Sigmoid colon (tissue), 7 donors: ENCODE results near the gene DNAH10. TPM values are rescaled to one million over a fixed set of nuclear protein-coding genes. Genes with fewer than 3 reads are reported as not detected.

ENCODE experiments used
- DNase-seq: peaks from one replicate; pipeline ENCODE4 v3.0.0-alpha.2; 2019
- H3K27ac ChIP-seq, 4 donors: fragments of 200-600 bp; sonication (generic); one replicate each; pipeline ENCODE4 v1.5.1; 2016 to 2019; ENCODE audit warnings: mild to moderate bottlenecking in 1 of 4
- H3K27me3 ChIP-seq, 3 donors: fragments of 200-600 bp; sonication (generic); one replicate each; pipeline ENCODE4 v1.5.1; 2019; ENCODE audit warnings: mild to moderate bottlenecking in 1 of 3
- H3K36me3 ChIP-seq, 4 donors: fragments of 200-600 bp; sonication (generic); one replicate each; pipeline ENCODE4 v1.5.1; 2016 to 2019
- H3K4me1 ChIP-seq, 4 donors: fragments of 200-600 bp; sonication (generic); one replicate each; pipeline ENCODE4 v1.5.1; 2017 to 2019
- H3K4me3 ChIP-seq, 4 donors: fragments of 200-600 bp; sonication (generic); one replicate each; pipeline ENCODE4 v1.5.1; 2017 to 2019; ENCODE audit warnings: mild to moderate bottlenecking in 2 of 4, moderate library complexity in 1 of 4
- H3K9me3 ChIP-seq, 4 donors: fragments of 200-600 bp in 3 of 4; sonication (generic) in 3 of 4; one replicate each; pipeline versions ENCODE4 v1.5.1 to v1.6.1; 2013 to 2019
- CTCF ChIP-seq, 4 experiments: fragments of 450-650 bp in 3 of 4; fragments of 200-600 bp in 1 of 4; IDR thresholded peaks; one replicate each; pipeline ENCODE4 v1.5.1; 2016 to 2019; ENCODE audit warnings: antibody characterized with exemption in 4 of 4, mild to moderate bottlenecking in 3 of 4, moderate library complexity in 2 of 4
- EP300 ChIP-seq, 4 donors: sonication (generic); formaldehyde crosslinking; IDR thresholded peaks; one replicate each; pipeline ENCODE4 v1.6.1; 2017; ENCODE audit warnings: antibody characterized with exemption in 4 of 4
- POLR2A ChIP-seq, 2 donors: fragments of 450-650 bp; IDR thresholded peaks; one replicate each; pipeline ENCODE4 v1.6.1; 2016; ENCODE audit warnings: antibody characterized with exemption in 2 of 2, mild to moderate bottlenecking in 2 of 2, moderate library complexity in 2 of 2
- POLR2AphosphoS5 ChIP-seq, 4 donors: sonication (generic); formaldehyde crosslinking; IDR thresholded peaks; one replicate each; pipeline ENCODE4 v1.6.1; 2017; ENCODE audit warnings: antibody characterized with exemption in 4 of 4
- WGBS, 2 donors: extraction: QIAGEN DNeasy Blood & Tissue Kit; methylation state at CpG; one replicate each; pipeline ENCODE4 v1.1.7; 2013; 5-methylcytosine and 5-hydroxymethylcytosine counted together
- intact Hi-C: fragments of 100-400 bp; cut with DNase I; formaldehyde crosslinking; loops from one replicate; pipeline ENCODE4 v1.15.1; 2023
- polyA plus RNA-seq, 3 donors: library from polyadenylated mRNA; stranded (reverse); fragments of 200-250 nt; gene quantifications; one replicate each; pipeline ENCODE4 v1.2.3, GENCODE V29; 2013
- total RNA-seq, 4 donors: library from RNA; depleted of rRNA; stranded (reverse); fragments of >200 nt; gene quantifications; one replicate each; pipeline ENCODE4 v1.1.0, GENCODE V29; 2016
- donor health status: healthy with polysubstance abuse.
- donor health status: Bipolar disorder and iron deficiency.
- donor health status: healthy.

The DNAH10 gene
- total and polyA plus RNA-seq, 7 donors = under 0.01 to 0.29 (median 0.16) TPM; not detected in 4

- DNase-seq = no peak
- 79 to 85% methylated on average over 15 of the region's 15 CpGs for WGBS, 2 donors
- Histone ChIP-seq H3K27ac (no peak overlapping the region), H3K4me3 (no peak overlapping the region), H3K9me3 (no peaks in the 10 kb centered on the region), H3K27me3 (no peaks in the 10 kb centered on the region), H3K36me3 (no peaks in the 10 kb centered on the region), H3K4me1 (no peaks in the 10 kb centered on the region)
- TF ChIP-seq POLR2A (IDR thresholded peaks at IDR 0.05) (no peak), EP300 (IDR thresholded peaks at IDR 0.05) (no peak), POLR2AphosphoS5 (IDR thresholded peaks at IDR 0.05) (no peak), CTCF (IDR thresholded peaks at IDR 0.05) (no peak)
- intact Hi-C loops = no loop called here
These were observed 166.3 kb downstream of the DNAH10 start for GRCh38 chr12:123928274-123928865.

- Histone ChIP-seq H3K36me3 (no peaks in the 10 kb centered on the region), H3K4me1 (no peaks in the 10 kb centered on the region), H3K4me3 (no peak overlapping the region), H3K27me3 (no peaks in the 10 kb centered on the region), H3K27ac (no peak overlapping the region), H3K9me3 (no peaks in the 10 kb centered on the region)
- DNase-seq = no peak
- TF ChIP-seq POLR2A (IDR thresholded peaks at IDR 0.05) (no peak), POLR2AphosphoS5 (IDR thresholded peaks at IDR 0.05) (no peak), CTCF (IDR thresholded peaks at IDR 0.05) (no peak), EP300 (IDR thresholded peaks at IDR 0.05) (no peak)
- intact Hi-C loops = no loop called here
- WGBS, 2 donors = 84 to 85% methylated on average over 7 of the region's 7 CpGs
These were observed 166.8 kb downstream of the DNAH10 start for GRCh38 chr12:123928897-123929296.

- 84 to 93% methylated on average over 9 of the region's 9 CpGs for WGBS, 2 donors
- Histone ChIP-seq H3K9me3 (no peaks in the 10 kb centered on the region), H3K36me3 (no peaks in the 10 kb centered on the region), H3K4me3 (no peak overlapping the region), H3K27ac (no peak overlapping the region), H3K27me3 (no peaks in the 10 kb centered on the region), H3K4me1 (no peaks in the 10 kb centered on the region)
- no peak for TF ChIP-seq POLR2A (IDR thresholded peaks at IDR 0.05)
- TF ChIP-seq CTCF (IDR thresholded peaks at IDR 0.05) = no peak
- TF ChIP-seq POLR2AphosphoS5 (IDR thresholded peaks at IDR 0.05) = no peak
- no peak for TF ChIP-seq EP300 (IDR thresholded peaks at IDR 0.05)
- DNase-seq = no peak
- intact Hi-C loops = no loop called here
These were observed 168.0 kb downstream of the DNAH10 start for GRCh38 chr12:123929946-123930583.

DNA sequence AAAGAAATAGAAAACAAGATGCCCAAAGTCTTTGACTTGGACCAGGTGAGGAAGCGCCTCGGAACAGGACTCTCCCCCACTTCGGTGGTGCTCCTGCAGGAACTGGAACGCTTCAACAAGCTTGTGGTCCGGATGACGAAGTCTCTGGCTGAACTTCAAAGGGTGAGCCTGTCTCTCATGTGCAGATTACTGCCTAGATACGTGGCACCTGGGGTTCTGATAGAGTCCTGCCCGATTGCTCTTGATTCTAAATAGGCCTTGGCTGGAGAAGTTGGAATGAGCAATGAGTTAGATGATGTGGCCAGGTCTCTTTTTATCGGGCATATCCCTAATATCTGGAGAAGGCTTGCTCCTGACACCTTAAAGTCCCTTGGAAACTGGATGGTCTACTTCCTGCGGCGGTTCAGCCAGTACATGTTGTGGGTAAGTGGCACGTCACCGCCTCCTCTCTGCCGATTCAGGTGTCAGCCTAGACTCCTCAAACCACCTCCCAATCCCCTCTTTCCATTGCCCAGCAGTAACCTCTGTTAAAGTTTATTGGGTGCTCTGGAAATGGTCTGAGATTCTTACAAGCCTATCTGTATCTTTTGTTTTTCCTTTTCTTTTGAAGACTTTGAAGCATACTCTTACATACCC is 169.7 kb downstream of the DNAH10 start:
- intact Hi-C loops = no loop called here
- DNase-seq = no peak
- no peak for TF ChIP-seq POLR2AphosphoS5 (IDR thresholded peaks at IDR 0.05)
- TF ChIP-seq POLR2A (IDR thresholded peaks at IDR 0.05) = no peak
- no peak for TF ChIP-seq CTCF (IDR thresholded peaks at IDR 0.05)
- TF ChIP-seq EP300 (IDR thresholded peaks at IDR 0.05) = no peak
- H3K36me3 ChIP-seq = peaks cover 0 to 17% (median 4%) of the 10 kb centered on the region in 4 donors
- H3K4me3 ChIP-seq = no peak overlapping the region
- no peak overlapping the region for H3K27ac ChIP-seq
- no peaks in the 10 kb centered on the region for H3K4me1 ChIP-seq
- no peaks in the 10 kb centered on the region for H3K9me3 ChIP-seq
- no peaks in the 10 kb centered on the region for H3K27me3 ChIP-seq
- 79 to 91% methylated on average over 14 of the region's 14 CpGs for WGBS, 2 donors
